ENCODE results near the gene FRG2C.
A peak's percentile ranks its signal among the peaks of the same experiment; 100 is the strongest.
"Not testable (repeated sequence)": the region's sequence is repeated elsewhere in the genome, so short reads cannot be mapped to it uniquely, and the experiment has no call there.

The FRG2C gene

DNA sequence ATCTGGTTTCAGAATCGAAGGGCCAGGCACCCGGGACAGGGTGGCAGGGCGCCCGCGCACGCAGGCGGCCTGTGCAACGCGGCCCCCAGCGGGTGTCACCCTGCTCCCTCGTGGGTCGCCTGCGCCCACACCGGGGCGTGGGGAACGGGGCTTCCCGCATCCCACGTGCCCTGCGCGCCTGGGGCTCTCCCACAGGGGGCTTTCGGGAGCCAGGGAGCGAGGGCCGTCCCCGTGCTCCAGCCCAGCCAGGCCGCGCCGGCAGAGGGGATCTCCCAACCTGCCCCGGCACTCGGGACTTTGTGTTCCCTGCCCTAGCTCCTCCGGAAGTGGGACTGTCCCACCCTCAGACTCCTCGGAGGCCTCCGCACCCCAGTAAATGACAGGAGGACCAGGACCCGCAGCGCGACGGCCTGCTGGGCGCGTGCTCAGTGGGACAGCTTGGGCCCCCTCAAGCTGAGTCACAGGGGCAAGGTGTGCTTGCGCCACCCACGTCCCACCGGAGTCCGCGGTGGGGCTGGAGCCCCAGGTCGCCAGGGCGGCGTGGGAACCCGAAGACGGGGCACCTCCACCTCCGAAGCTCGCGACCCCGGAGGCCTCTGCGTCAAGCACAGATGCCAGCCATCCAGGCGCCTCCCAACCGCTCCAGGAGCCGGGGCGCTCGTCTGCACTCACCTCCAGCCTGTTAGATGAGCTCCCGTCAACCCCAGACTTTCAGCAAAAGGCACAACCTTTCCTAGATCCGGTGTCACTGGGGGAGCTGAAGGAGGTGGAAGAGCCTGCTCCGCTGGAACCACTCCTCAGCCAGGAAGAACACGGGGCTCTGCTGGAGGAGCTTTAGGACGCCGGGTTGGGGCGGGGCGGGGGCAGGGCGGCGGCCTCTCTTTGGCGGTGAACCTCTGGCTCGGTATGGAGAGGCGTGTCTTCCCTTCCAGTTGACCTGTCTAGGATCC lies 5.5 kb downstream of the FRG2C start:
- not testable (repeated sequence) for DNase-seq (ENCODE audit: low read depth in 2 of 2)

DNA sequence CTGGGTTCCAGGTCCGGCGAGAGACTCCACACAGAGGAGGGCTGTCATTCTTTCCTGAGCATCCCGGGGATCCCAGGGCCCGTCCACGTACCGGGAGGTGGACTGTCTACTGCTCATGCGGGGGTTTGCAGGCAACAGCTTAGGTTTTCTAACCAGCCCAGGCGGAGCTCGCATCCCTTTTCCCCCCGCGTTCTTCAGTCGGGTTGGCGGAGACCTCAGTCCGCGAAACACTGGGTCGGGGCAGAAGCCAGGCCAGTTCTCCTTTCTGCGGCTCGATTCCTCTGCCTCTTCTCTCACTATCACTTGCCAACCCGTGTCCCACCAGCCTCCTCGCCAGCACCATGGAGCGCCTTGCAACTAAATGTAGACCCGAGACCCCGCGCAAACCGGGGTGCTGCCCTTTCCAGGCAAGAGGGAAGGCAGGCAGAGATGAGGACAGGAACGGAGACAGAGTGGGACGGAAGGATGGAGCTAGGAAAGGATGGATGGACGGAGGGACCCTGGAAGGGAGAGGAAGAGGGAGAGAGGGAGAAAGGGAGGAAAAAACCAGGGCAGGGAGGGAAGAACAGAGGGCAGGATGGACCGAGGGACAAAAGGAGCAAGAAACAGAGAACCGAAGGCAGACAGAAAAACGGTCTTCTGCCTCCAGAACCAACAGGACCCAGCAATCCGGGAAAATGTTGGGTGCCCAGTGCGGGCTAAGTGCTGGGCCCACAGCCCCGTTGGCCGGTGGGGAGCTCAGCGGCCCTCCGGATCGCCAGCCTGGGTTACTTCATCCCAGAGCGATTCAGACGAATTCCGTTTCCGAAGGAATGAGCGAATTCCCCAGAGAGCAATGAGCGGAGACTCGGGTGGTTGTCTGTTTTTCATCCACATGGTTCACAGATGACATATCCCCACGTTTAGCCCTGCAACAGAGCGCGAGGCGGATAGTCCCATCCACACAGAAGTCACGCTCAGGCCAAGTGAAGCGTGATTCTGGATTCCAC lies 6.5 kb downstream of the FRG2C start:
- DNase-seq (ENCODE audit: low read depth in 2 of 2), result peak; percentile 56 to 57

DNA sequence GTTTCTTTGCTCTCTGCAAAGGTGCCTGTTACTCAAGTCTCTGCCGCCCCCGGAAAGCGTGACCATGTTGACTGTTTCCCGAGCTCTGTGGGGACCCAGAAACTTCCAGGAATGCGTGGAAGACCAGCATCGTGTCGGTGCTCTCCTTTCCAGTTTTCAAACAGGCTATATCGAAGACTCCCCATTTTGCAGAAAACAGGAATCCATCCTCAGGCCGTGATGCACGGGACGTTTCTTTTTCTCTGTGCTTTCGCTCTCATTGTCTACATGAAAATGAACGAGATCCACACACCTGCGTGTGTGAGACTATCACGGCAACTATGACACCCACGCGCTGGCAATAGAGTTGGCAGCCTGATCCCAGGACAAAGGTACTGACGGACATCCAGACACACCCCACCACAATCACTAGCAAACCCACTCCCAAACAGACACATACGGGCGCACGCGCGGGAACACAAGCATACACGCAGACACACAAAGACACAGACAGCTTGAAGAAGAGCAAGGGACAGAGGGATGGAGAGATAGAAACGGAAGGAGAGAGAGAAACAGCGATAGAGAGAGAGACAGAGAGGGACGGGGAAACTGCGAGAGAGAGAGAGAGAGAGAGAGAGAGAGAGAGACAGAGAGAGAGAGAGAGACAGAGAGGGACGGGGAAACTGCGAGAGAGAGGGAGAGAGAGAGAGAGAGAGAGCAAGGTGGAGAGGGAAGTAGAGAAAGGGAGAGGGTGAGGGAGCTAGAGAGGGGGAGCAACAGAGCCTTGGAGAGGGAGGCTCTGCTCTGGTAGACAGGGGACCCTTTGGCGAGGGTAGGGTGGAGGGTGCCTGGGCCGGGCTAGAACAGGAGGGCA lies 7.4 kb downstream of the FRG2C start:
- DNase-seq (ENCODE audit: low read depth in 2 of 2), result not testable (repeated sequence)

- peak in 1 of 2 experiments; percentile 8 for DNase-seq (ENCODE audit: low read depth in 2 of 2)
Measured at GRCh38 chr3:75672140-75672775, 8.1 kb downstream of the FRG2C start.

DNA sequence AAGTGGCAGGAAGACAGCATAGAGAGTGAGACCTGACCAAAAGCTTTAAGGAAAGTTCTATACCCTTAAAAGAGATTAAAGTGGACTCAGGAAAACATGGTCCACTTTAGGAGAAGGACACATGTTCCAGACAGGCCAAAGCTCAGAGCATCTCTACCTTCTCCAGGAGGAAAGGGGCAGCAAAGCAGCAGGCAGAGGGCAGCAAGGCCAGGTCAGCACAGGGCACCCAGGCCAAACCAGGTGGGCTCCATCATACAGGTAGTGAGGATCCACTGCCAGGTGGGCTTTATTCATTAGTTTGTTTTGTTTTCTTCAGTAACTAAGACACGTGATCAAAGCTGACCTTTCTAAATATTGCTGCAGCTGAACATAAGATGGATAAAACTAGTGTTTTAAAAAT lies 19.8 kb downstream of the FRG2C start:
- not testable (repeated sequence) for DNase-seq (ENCODE audit: low read depth in 2 of 2)

GRCh38 chr3:75687323-75687722 lies 23.2 kb downstream of the FRG2C start:
- no peak for DNase-seq (ENCODE audit: low read depth in 2 of 2)

DNA sequence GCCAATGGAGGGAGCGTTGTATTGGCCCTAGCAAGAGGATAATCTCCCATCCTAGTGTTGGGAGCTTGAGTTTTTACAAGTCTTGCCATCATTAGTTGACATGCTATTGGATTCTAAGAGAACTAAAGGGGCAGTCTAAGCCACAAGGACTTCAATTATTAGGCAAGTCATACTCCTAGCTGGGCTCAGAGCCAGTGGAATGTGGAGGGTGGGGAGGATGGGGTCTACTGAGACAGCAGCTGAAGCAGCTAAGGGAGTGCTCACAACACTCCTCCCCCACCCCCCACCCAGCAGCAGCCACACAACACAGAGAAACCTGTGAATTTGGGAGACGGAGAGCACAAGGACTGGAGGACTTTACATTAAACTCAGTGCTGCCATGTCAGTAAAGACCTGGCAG lies 27.9 kb downstream of the FRG2C start:
- no peak for DNase-seq (ENCODE audit: low read depth in 2 of 2)
